Loucy (cell line): ENCODE data around the gene PARP1.

Experiments
- H2AFZ ChIP-seq: fragments of 200-600 bp; sonication (generic); 2 replicates; pipeline ENCODE4 v1.6.0; 2016; ENCODE audit warnings: antibody characterized with exemption, mild to moderate bottlenecking, low read length, moderate library complexity
- H3F3A ChIP-seq: fragments of 200-600 bp; 2 replicates; pipeline ENCODE4 v1.6.0; 2016; ENCODE audit warnings: antibody characterized with exemption, low read depth, mild to moderate bottlenecking
- H3K27me3 ChIP-seq: fragments of 200-600 bp; sonication (generic); 2 replicates; pipeline ENCODE4 v1.6.1; 2014; ENCODE audit warnings: low read length, mild to moderate bottlenecking; ENCODE audit not compliant: insufficient read depth, poor library complexity, severe bottlenecking
- H3K36me3 ChIP-seq: fragments of 200-600 bp; sonication (generic); 2 replicates; pipeline ENCODE4 v1.6.1; 2016; ENCODE audit warnings: low read length; ENCODE audit not compliant: insufficient read depth
- H3K4me1 ChIP-seq: fragments of 200-600 bp; sonication (generic); 2 replicates; pipeline ENCODE4 v1.5.1; 2014; ENCODE audit warnings: low read length, mild to moderate bottlenecking; ENCODE audit not compliant: insufficient read depth, poor library complexity, severe bottlenecking
- H3K4me2 ChIP-seq: fragments of 200-600 bp; sonication (generic); 2 replicates; pipeline ENCODE4 v1.6.0; 2014; ENCODE audit warnings: antibody characterized with exemption, low read length, low read depth, mild to moderate bottlenecking; ENCODE audit not compliant: poor library complexity, severe bottlenecking
- H3K4me3 ChIP-seq: fragments of 200-600 bp; sonication (generic); 2 replicates; pipeline ENCODE4 v1.5.1; 2014; ENCODE audit warnings: low read length, mild to moderate bottlenecking, mixed read lengths; ENCODE audit not compliant: poor library complexity, severe bottlenecking
- H3K79me2 ChIP-seq: fragments of 200-600 bp; sonication (generic); 2 replicates; pipeline ENCODE4 v1.6.1; 2014; ENCODE audit warnings: low read length; ENCODE audit not compliant: insufficient read depth
- H3K9ac ChIP-seq: fragments of 200-600 bp; sonication (generic); 2 replicates; pipeline ENCODE4 v1.6.0; 2014; ENCODE audit warnings: mild to moderate bottlenecking, low read depth, low read length, moderate library complexity; ENCODE audit not compliant: poor library complexity, severe bottlenecking
- H3K9me2 ChIP-seq: fragments of 200-600 bp; sonication (generic); replicated peaks from 2 replicates; pipeline ENCODE4 v1.6.1; 2016; ENCODE audit warnings: low read depth, low read length, mixed read lengths
- H3K9me3 ChIP-seq: fragments of 200-600 bp; sonication (generic); 2 replicates; pipeline ENCODE4 v1.6.1; 2014; ENCODE audit warnings: mild to moderate bottlenecking, antibody characterized with exemption, low read length, low read depth; ENCODE audit not compliant: insufficient read depth
- H4K20me1 ChIP-seq: fragments of 200-600 bp; sonication (generic); 2 replicates; pipeline ENCODE4 v1.6.0; 2014; ENCODE audit warnings: antibody characterized with exemption, low read length, mild to moderate bottlenecking; ENCODE audit not compliant: insufficient read depth, poor library complexity, severe bottlenecking
- EZH2phosphoT487 ChIP-seq: fragments of 200-600 bp; IDR thresholded peaks from 2 replicates; pipeline ENCODE4 v1.6.1; 2018; ENCODE audit warnings: antibody characterized with exemption, mild to moderate bottlenecking, moderate library complexity, borderline replicate concordance
- TF ChIP-seq, protein P1 (sequence below): fragments of 200-600 bp; sonication (generic); conservative IDR thresholded peaks from 2 replicates; pipeline ENCODE4 v1.5.1; 2014; ENCODE audit warnings: mild to moderate bottlenecking, antibody characterized with exemption, low read length

PARP1 gene

GRCh38 chr1:226365831-226366231 is 42.1 kb downstream of the PARP1 start:
- Histone ChIP-seq H3K4me1 (peaks cover 5% of the 10 kb centered on the region), H3F3A (no peaks in the 10 kb centered on the region), H3K79me2 (no peaks in the 10 kb centered on the region; the same call in 1 of the 2 replicates), H3K27me3 (no peaks in the 10 kb centered on the region), H3K36me3 (peaks cover 97% of the 10 kb centered on the region), H3K9me2 (no peaks in the 10 kb centered on the region), H3K9ac (no peak overlapping the region), H3K9me3 (no peaks in the 10 kb centered on the region), H2AFZ (no peak overlapping the region), H3K4me3 (no peak overlapping the region), H4K20me1 (peaks cover 6% of the 10 kb centered on the region), H3K4me2 (no peak overlapping the region)
- no peak for TF ChIP-seq EZH2phosphoT487
- TF ChIP-seq, protein P1, sequence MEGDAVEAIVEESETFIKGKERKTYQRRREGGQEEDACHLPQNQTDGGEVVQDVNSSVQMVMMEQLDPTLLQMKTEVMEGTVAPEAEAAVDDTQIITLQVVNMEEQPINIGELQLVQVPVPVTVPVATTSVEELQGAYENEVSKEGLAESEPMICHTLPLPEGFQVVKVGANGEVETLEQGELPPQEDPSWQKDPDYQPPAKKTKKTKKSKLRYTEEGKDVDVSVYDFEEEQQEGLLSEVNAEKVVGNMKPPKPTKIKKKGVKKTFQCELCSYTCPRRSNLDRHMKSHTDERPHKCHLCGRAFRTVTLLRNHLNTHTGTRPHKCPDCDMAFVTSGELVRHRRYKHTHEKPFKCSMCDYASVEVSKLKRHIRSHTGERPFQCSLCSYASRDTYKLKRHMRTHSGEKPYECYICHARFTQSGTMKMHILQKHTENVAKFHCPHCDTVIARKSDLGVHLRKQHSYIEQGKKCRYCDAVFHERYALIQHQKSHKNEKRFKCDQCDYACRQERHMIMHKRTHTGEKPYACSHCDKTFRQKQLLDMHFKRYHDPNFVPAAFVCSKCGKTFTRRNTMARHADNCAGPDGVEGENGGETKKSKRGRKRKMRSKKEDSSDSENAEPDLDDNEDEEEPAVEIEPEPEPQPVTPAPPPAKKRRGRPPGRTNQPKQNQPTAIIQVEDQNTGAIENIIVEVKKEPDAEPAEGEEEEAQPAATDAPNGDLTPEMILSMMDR: no peak

- Histone ChIP-seq H3K4me1 (no peaks in the 10 kb centered on the region), H3K36me3 (peaks cover 97% of the 10 kb centered on the region), H3K9me3 (no peaks in the 10 kb centered on the region), H3K79me2 (no peaks in the 10 kb centered on the region), H3K4me3 (no peak overlapping the region), H3F3A (no peaks in the 10 kb centered on the region), H4K20me1 (no peaks in the 10 kb centered on the region), H3K9ac (no peak overlapping the region), H3K27me3 (no peaks in the 10 kb centered on the region), H3K4me2 (no peak overlapping the region), H3K9me2 (no peaks in the 10 kb centered on the region), H2AFZ (no peak overlapping the region)
- no peak for TF ChIP-seq EZH2phosphoT487
- TF ChIP-seq, protein P1: no peak
Measured at GRCh38 chr1:226364901-226365565, 42.9 kb downstream of the PARP1 start.

GRCh38 chr1:226364514-226364899 is 43.4 kb downstream of the PARP1 start:
- H3K27me3 ChIP-seq: no peaks in the 10 kb centered on the region
- no peaks in the 10 kb centered on the region for H4K20me1 ChIP-seq
- H3K9me3 ChIP-seq: no peaks in the 10 kb centered on the region
- H3K9ac ChIP-seq: no peak overlapping the region
- H2AFZ ChIP-seq: no peak overlapping the region
- no peak for TF ChIP-seq EZH2phosphoT487
- TF ChIP-seq, protein P1: no peak
- no peaks in the 10 kb centered on the region for H3K4me1 ChIP-seq
- H3K4me2 ChIP-seq: no peak overlapping the region
- no peaks in the 10 kb centered on the region for H3K9me2 ChIP-seq
- H3K79me2 ChIP-seq: no peaks in the 10 kb centered on the region
- no peaks in the 10 kb centered on the region for H3F3A ChIP-seq
- no peak overlapping the region for H3K4me3 ChIP-seq
- H3K36me3 ChIP-seq: peaks cover 98% of the 10 kb centered on the region
